ENCODE measurements around the gene SERPINB13.

DNA sequence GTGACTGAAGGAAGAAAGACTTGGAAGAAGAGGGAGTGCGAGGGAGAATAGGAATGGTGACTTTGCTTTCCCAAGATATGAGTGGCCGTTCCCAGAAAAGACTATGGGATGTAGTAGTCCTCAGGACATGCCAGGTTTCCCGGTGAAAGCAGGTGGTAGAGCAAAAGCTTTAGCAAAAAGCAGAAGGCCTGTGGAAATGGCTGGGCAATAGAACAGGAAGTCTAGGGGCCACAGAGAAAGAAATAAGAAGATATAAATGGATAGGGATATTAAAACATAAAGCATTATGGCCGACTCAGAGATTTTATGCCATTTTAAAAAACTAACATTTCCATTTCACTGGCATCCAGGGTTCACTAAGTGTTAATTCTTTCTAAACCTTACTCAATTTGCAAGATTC, 1.2 kb upstream of the SERPINB13 start:
- no peak for TF ChIP-seq EZH2 (IDR thresholded peaks at IDR 0.05; ENCODE audit: borderline replicate concordance, insufficient read depth, low read depth, low read length, poor library complexity, severe bottlenecking)
- TF ChIP-seq, protein P1, sequence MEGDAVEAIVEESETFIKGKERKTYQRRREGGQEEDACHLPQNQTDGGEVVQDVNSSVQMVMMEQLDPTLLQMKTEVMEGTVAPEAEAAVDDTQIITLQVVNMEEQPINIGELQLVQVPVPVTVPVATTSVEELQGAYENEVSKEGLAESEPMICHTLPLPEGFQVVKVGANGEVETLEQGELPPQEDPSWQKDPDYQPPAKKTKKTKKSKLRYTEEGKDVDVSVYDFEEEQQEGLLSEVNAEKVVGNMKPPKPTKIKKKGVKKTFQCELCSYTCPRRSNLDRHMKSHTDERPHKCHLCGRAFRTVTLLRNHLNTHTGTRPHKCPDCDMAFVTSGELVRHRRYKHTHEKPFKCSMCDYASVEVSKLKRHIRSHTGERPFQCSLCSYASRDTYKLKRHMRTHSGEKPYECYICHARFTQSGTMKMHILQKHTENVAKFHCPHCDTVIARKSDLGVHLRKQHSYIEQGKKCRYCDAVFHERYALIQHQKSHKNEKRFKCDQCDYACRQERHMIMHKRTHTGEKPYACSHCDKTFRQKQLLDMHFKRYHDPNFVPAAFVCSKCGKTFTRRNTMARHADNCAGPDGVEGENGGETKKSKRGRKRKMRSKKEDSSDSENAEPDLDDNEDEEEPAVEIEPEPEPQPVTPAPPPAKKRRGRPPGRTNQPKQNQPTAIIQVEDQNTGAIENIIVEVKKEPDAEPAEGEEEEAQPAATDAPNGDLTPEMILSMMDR (IDR thresholded peaks at IDR 0.05) = no peak
